ENCODE results near the gene SIRT7.

The SIRT7 gene

DNA sequence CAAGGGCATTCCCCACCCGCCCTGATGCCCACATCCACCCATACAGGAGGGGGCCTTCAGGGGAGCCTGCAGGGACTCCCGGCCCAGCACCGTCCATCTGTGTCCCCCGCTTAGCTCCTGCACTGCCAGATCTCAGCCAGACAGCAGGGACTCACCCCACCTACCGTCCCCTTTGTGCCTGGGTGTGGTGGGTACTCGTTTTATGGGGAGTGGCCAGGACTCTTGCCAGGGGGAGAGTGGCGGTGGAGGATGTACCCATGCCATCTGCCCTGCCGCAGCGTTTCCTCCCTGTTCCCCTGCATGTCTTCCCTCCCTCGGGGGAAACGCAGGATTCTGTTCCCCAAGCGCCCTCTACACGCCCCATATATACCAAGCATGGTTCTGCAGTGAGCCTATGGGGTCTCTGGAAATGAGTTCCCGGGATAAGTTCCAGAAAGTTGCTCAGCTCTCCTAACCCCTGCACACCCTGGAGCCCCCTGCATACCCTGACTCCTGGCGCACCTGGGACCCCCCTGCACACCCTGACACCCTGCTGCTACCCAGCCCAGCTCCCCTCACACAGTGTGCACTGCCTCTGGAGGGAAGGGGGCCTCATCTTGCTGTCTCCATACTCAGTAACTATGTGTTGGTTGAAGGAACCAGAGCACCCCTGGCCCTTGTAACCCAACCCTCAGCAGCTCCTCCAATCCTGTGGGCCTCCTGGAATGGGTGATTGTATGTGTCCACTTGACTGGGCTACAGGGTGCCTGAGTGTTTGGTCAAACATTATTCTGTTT, 13.8 kb upstream of the SIRT7 start:
- DNase-seq: no peak

- no peak for DNase-seq
Observed at GRCh38 chr17:81931189-81931556, 13.2 kb upstream of the SIRT7 start.

DNA sequence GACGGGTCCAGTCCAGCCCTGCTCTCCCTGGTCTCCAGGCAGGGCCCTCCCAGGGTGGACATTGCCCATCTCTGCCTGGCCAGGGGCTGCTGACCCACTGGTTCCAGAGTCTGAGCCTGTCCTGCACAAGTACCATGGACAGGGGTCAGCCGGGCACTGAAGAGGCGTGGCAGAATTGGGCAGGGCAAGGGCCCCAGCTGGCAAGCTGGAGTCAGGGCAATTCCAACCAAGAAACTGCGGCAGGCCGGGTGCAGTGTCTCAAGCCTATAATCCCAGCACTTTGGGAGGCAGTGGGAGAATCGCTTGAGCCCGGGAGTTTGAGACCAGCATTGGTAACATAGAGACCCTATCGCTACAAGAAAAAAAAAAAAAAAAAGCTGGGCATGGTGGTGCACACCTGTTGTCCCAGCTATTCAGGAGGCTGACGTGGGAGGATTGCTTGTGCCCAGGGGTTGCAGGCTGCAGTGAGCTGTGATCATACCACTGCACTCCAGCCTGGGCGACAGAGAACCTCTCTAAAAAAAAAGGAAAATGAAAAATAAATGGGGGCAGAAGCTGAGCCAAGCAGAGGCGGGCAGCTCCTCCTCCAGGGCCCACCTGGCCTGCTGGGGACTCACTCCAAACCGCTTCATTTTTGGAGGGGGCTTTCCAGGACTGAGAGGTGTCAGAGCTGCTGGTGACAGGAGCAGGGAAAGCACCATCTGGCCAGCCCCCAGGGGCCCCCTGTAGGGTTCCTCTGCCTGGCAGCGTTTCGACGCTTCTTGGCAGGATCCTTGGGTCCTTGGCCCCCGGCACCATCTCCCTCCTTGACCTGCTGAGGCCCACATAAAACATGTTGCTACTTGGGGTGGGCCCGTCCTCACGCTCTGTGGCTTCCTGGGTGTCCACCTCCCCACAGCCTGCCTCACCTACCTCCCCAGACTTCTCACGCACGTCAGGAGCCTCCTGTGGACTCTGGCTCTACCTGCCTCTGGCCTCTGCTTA, 12.5 kb upstream of the SIRT7 start:
- no peak for DNase-seq

DNA sequence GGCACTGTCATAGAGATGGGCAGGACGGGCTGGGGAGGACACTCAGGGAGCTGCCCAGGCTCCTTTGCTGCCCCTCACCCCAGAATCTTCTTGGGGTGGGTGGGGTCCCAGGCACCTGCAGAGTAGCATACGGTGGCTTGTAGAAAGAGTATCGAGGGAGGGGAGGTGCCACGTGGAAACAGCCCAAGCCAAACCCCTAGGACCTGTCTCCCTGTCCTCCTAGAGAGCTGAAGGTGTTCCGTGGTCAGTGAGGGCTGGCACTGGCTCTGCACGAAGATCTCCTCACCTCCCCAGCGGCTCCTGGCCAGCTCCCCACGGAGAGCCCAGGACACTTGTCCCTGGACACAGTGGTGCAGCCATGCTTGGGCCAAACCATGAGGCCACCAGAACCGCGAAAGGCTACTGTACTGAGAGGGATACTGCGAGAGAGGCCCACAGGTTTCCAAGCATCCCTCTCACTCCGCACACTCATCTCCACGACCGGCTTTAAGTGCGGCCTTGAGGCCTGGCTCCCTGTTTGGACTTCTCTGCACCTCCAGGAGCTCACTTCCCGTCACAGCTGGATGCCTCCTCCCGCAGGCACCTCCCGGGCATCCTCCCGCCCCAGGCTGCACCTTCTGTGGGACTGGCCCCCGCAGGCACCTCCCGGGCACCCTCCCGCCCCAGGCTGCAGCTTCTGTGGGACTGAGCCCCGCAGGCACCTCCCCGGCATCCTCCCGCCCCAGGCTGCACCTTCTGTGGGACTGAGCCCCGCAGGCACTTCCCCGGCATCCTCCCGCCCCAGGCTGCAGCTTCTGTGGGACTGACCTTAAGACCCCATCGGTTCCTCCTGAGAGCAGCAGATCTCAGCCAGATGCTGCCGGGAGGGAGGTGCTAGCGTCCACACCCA, 11.5 kb upstream of the SIRT7 start:
- DNase-seq: no peak

GRCh38 chr17:81928544-81929252, 10.7 kb upstream of the SIRT7 start:
- DNase-seq: no peak

DNA sequence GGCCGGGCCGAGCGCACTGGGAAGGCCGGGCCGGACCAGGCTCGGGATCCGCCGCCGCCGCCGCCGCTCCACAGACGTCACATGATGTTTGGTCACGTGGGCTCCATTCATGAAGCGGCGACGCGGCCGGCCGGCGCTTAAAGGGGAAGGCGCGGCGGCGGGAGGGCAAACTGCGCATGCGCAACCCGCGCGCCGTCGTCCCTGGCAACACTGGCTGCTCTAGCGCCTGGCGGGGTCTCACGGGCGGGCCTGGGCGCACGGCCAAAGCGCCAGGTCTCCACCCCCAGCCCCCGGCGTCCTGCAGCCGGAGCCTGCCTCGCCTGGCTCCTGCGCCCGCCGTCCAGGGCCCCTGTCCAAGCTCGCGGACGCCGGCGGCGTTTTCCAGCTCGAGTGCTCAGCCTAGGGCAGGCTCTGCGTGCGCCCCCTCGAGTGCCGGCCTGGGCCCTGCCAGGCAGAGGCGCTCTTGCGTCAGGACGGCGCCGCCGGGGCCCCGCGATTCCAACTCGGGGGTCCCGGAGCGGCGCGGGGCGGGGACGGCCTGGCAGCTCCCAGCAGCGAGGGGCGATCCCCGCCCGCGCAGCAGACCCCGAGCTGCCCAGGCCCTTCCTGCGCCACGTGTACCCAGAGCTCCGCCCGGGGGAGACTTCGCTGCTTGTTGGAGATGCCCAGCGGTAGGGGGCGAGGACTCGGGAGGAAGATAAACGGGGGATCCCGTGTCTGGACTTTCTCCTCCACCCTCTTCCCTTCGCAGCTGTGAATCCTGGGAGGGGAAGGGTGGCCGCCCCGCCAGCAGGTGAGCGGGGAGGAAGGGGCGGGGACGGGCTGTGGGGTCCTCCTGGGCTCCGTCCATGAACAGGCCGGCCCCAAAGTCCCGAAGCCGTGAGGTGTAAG, 9.9 kb upstream of the SIRT7 start, which contains the start of gene MAFG:
Gene MAFG (minus strand): TSS at position 83 of the 891 bp plus-strand sequence. CDS start 4,550 bp downstream, outside the sequence.
- peak; percentile 94 for DNase-seq

DNA sequence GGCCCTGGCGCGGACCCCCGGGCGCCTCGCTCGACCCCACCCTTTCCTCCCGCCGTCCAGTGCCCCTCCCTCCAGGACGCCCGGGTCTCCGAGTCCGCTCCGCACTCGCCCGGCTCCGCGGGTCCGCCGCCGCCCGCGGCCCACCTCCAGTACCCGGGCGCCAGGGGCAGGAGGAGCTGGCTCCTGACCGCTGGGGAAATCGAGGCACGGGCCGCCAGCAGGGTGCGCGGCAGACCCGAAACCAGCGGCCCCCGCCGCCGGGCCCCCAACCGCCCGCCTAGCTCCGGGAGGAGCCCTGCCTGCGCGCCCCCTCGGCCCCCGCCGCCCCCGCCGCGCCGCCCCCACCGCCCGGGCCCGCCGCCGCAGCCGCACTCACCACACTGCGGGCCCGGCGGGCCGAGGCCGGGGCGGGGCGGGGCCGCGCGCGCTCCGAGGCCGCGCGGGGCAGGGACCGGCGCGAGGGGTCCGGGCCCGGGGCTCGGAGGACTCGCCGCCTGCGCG, 9.2 kb upstream of the SIRT7 start:
- DNase-seq: no peak

DNA sequence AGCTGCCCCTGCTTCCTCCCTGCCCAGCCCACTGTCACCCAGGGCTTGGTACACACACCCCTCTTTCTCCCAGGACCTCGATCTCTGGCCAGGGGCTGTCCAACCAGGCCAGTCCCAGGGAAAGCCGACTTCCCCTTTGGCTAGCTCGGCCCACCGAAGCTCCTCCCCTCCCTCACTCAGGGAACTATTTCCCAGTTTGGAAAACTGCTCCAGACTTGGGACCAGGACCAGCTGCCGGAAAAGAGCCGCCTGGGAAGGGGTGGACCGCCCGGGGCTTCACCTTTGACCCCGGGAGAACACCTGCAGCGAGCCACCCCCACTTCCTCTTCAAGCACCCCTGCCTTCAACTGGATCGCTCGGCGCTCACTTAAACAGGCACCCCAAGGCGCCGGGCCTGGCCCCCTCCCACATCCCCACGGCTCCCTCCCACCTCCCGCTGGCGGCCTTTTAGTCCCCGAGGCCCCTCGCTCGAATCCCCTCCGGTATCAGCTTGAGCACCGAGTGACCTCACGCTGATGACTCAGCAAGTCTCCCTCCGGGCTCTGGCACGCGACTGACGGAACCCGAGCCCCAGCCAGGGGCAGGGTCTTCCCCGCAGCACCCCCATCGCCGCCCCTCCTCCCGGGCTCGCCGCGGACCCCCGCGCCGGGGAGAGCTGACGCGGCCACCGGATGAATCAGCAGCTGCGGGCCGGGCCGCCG, 8.6 kb upstream of the SIRT7 start:
- peak; percentile 69 for DNase-seq

GRCh38 chr17:81925860-81926450, 8.0 kb upstream of the SIRT7 start:
- DNase-seq: no peak

DNA sequence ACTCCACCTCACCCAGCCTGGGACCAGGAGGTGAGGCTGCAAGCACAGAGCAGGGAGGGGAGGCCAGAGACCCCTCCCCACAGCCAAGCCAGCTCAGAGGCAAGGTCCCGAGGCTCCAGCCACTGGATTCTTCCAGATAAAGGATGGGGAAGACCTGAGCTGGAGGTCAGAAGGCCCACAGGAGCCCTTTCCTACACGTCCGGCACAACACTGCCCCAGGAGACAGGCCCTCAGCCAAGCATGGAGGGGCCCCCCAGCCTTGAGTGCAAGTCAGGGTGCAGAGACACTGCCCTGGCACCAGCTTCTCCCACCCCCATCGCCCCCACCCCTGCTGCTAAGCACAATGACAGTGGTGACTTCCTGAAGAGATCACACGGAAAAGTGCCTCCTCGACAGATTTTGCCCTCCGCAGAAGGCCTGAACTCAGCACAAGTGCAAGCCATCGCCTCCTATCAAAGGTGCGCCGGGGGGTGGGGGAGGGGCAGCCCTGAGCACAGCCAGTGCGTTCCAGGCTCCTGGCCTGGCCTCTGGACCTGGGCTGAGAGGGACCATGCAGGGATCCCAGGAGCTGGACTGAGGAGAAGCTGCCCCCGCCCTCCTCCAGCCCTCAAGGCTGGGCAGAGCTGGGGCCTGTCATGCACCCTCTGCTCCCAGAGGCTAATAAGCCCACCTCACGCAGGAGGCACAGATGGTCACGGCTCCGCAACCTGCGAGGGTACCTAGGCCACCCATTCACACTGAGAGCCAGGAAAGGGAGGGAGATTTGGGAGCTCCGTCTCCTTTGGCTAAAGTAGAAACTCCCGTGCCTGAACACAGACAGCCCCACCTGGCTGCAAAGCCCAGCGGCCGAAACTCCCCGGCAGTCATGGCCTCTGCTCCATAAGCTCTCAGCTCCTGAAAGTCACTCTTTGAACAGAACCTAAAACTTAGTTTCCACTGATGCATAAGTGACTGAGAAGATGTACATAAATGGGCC, 6.9 kb upstream of the SIRT7 start:
- no peak for DNase-seq

DNA sequence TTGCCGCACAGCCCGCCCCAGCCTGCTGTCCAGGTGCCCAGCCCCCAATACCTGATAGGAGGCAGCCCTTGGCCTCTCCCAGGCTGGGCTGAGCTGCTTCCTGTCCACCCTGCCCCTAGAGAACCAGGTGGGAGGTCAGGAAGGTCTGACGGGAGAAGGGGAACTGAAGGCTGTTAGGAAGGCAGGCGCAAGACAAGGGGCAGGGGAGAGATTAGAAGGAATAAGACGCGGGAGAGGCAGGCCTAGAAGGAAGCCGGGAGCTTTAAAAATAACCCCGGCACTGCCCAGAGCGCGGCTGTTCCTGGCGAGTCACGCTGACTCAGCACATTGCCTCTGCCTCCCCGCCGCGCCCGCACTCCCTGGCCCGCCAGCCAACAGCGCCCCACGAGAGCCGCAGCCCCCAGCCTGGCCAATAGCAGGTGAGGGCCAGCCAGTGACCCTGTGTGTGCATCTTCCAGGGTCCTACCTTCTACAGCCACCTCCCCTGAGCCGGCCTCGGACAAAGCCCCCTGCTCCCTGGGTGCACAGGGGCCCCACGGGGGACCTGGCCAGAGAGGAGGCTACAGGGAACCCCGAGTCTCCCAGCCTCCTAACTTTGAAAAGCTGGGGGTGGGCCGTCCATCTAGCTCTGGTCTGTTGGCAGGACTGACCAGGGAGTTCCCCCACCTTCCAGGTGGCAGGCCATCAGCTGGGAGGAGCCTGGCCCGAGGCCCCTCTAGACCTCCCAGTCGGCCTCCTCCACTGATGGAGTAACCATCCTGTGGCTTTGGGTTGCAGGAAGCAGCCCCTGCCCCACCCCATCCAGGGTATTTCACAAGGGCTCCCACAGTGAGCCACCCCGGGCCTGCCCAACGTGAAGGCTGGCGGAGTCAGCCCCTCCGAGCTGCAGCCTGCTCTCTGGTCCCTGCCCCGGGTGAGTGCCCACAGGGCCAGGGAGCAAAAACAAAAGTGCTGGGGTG, 5.6 kb upstream of the SIRT7 start:
- peak; percentile 74 for DNase-seq

DNA sequence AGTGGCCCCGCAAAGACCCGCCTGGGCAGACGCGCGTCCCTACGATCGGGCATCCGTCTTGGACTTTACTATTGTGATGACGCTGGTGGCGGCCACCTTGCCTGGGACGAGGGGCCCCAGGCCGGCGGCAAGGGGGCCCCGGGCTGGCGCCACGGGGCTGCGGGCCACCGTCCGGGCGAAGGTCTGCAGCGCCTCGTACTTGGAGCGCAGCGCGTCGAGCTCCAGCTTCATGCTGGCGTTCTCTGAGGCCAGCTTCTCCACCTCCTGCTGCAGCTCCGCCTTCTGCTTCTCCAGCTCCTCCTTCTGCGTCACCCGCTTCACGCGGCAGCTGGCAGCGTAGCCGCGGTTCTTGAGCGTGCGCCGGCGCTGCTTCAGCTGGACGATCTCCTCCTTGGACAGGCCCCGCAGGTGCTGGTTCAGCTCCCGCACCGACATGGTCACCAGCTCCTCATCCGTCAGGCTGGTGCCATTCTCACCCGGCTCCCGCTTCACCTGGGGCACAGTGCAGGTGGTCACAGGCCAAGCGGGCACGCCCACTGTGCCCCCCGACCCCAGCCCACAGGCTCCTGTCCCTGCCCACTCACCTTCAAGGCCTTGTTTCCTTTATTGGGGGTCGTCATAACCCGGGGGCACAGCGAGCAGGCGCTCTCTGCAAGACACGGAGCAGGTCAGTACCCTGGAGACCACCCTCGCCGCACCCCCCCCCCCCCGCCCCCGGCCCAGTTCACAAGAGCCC, 4.8 kb upstream of the SIRT7 start:
- DNase-seq: no peak

DNA sequence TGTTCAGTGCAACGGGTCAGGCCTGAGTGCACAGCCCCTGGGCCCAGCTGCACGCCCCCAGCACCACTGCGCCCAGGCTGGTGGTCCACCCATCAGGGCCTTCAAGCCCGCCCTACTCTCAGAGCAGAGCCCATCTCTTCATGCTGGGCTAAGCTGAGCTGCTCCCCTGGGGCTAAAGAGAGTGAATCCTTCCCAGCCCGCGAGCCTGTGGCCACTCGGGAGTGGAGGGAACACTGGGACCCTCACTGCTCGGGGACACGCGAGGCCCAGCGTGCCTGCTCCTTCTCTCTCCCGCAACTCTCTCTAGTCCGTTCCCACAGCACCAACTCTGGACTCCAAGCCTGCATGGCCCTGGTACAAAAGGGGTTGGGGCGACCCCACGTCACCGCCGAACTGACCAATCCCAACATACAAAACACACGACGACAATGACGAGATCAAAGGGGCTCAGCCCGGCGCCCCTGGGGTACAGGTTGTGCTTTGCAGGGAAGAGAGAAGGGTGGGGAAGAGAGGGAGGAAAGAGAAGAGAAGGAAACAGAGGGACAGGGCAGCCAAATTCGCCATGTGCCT, 4.1 kb upstream of the SIRT7 start:
- DNase-seq: no peak

GRCh38 chr17:81921537-81921862, 3.5 kb upstream of the SIRT7 start:
- no peak for DNase-seq

- DNase-seq: no peak
Observed at GRCh38 chr17:81920612-81921536, 2.9 kb upstream of the SIRT7 start.
